ENCODE results near the gene METTL13.
A peak's percentile ranks its signal among the peaks of the same experiment; 100 is the strongest.

Gene METTL13

GRCh38 chr1:171781176-171781875 lies at the start of gene METTL13:
TSS of gene METTL13 (plus strand) at chr1:171781660. CDS start at chr1:171781968, 308 bp downstream.
- DNase-seq = peak; percentile 100

- no peak for DNase-seq
Observed at GRCh38 chr1:171736196-171736595, 45.3 kb upstream of the METTL13 start.

GRCh38 chr1:171738911-171739310 lies 42.5 kb upstream of the METTL13 start:
- DNase-seq = no peak

- DNase-seq = no peak
Observed at GRCh38 chr1:171739656-171740055, 41.8 kb upstream of the METTL13 start.

- no peak for DNase-seq
Observed at GRCh38 chr1:171740356-171740863, 41.0 kb upstream of the METTL13 start.

GRCh38 chr1:171740987-171741871 lies 40.2 kb upstream of the METTL13 start:
- DNase-seq = peak; percentile 10

- DNase-seq = peak; percentile 83
Observed at GRCh38 chr1:171741872-171742576, 39.4 kb upstream of the METTL13 start, which contains the start of gene VAMP4. TSS of gene VAMP4 (minus strand) at chr1:171742065. CDS start at chr1:171738414, 3,651 bp downstream.

- DNase-seq = peak; percentile 62
Observed at GRCh38 chr1:171742577-171742922, 38.9 kb upstream of the METTL13 start.

- DNase-seq = no peak
Observed at GRCh38 chr1:171743081-171743870, 38.2 kb upstream of the METTL13 start.

GRCh38 chr1:171744986-171745385 lies 36.5 kb upstream of the METTL13 start:
- DNase-seq = no peak

- no peak for DNase-seq
Observed at GRCh38 chr1:171748651-171749050, 32.8 kb upstream of the METTL13 start.

- no peak for DNase-seq
Observed at GRCh38 chr1:171751221-171751620, 30.2 kb upstream of the METTL13 start.

GRCh38 chr1:171753182-171753581 lies 28.3 kb upstream of the METTL13 start:
- DNase-seq = no peak

- DNase-seq = no peak
Observed at GRCh38 chr1:171753685-171754352, 27.6 kb upstream of the METTL13 start.

- no peak for DNase-seq
Observed at GRCh38 chr1:171754353-171754705, 27.1 kb upstream of the METTL13 start.

GRCh38 chr1:171754971-171755370 lies 26.5 kb upstream of the METTL13 start:
- DNase-seq = no peak

GRCh38 chr1:171756856-171757255 lies 24.6 kb upstream of the METTL13 start:
- DNase-seq = no peak

- no peak for DNase-seq
Observed at GRCh38 chr1:171758011-171758410, 23.4 kb upstream of the METTL13 start.

GRCh38 chr1:171762143-171762563 lies 19.3 kb upstream of the METTL13 start:
- no peak for DNase-seq

GRCh38 chr1:171763764-171764163 lies 17.7 kb upstream of the METTL13 start:
- DNase-seq = no peak

GRCh38 chr1:171769171-171769570 lies 12.3 kb upstream of the METTL13 start:
- DNase-seq = no peak

GRCh38 chr1:171769754-171770153 lies 11.7 kb upstream of the METTL13 start:
- DNase-seq = no peak

Measured in DMS153 (cell line).